ENCODE measurements around the gene EREG. TPM values are rescaled to one million over a fixed set of nuclear protein-coding genes. Genes with fewer than 3 reads are reported as not detected.

EREG gene
- total RNA-seq, 1 experiment from 2014 or later: 0.46 TPM

- Histone ChIP-seq H2AFZ (no peak overlapping the region), H3K36me3 (ENCODE audit: low read depth) (no peaks in the 10 kb centered on the region), H3K27me3 (ENCODE audit: insufficient read depth, low read depth) (no peaks in the 10 kb centered on the region), H3K27ac (no peak overlapping the region), H3K4me2 (no peak overlapping the region), H3K9me3 (ENCODE audit: insufficient read depth, low read depth) (no peaks in the 10 kb centered on the region), H3K4me1 (replicated peaks; ENCODE audit: insufficient read depth) (no peaks in the 10 kb centered on the region), H3K4me3 (no peak overlapping the region), H3F3A (ENCODE audit: insufficient read depth, low read depth) (no peaks in the 10 kb centered on the region), H3K9me2 (ENCODE audit: insufficient read depth) (no peaks in the 10 kb centered on the region), H4K20me1 (ENCODE audit: insufficient read depth) (no peaks in the 10 kb centered on the region), H3K79me2 (ENCODE audit: low read depth) (no peaks in the 10 kb centered on the region)
- ChIA-PET POLR2A (ENCODE audit: unreplicated experiment) (interaction anchor here (0.7 kb wide), 1 partner anchor 181 kb away, joined by 5 read pairs; no protein-coding TSS in a partner anchor), CTCF (no interaction called here)
- BruUV-seq (replicated peaks): no TSS peak
- intact Hi-C loops (cut with micrococcal nuclease; ENCODE audit: unreplicated experiment): no loop called here
- DNase-seq: no peak
- TF ChIP-seq CTCF (conservative IDR thresholded peaks at IDR 0.05) (no peak), EZH2 (IDR thresholded peaks at IDR 0.05; ENCODE audit: low read depth) (no peak)
Measured at GRCh38 chr4:74402692-74403456, 37.9 kb downstream of the EREG start.

GRCh38 chr4:74407891-74408290 lies 42.9 kb downstream of the EREG start:
- Histone ChIP-seq H3K4me1 (replicated peaks; ENCODE audit: insufficient read depth) (no peaks in the 10 kb centered on the region), H3K9me2 (ENCODE audit: insufficient read depth) (no peaks in the 10 kb centered on the region), H4K20me1 (ENCODE audit: insufficient read depth) (no peaks in the 10 kb centered on the region), H3K27ac (no peak overlapping the region), H3K36me3 (ENCODE audit: low read depth) (no peaks in the 10 kb centered on the region), H3K79me2 (ENCODE audit: low read depth) (no peaks in the 10 kb centered on the region), H3K27me3 (ENCODE audit: insufficient read depth, low read depth) (no peaks in the 10 kb centered on the region), H3K4me2 (no peak overlapping the region), H3K4me3 (no peak overlapping the region), H2AFZ (no peak overlapping the region), H3K9me3 (ENCODE audit: insufficient read depth, low read depth) (no peaks in the 10 kb centered on the region), H3F3A (ENCODE audit: insufficient read depth, low read depth) (no peaks in the 10 kb centered on the region)
- no TSS peak for BruUV-seq (replicated peaks)
- TF ChIP-seq EZH2 (IDR thresholded peaks at IDR 0.05; ENCODE audit: low read depth) (no peak), CTCF (conservative IDR thresholded peaks at IDR 0.05) (no peak)
- POLR2A ChIA-PET (ENCODE audit: unreplicated experiment): interaction anchor here (0.6 kb wide), 1 partner anchor 62 kb away, joined by 8 read pairs; no protein-coding TSS in a partner anchor
- CTCF ChIA-PET: no interaction called here
- DNase-seq: no peak
- intact Hi-C loops (cut with micrococcal nuclease; ENCODE audit: unreplicated experiment): no loop called here

GRCh38 chr4:74408639-74409038 lies 43.7 kb downstream of the EREG start:
- Histone ChIP-seq H3K4me3 (no peak overlapping the region), H3F3A (ENCODE audit: insufficient read depth, low read depth) (no peaks in the 10 kb centered on the region), H3K4me1 (replicated peaks; ENCODE audit: insufficient read depth) (no peaks in the 10 kb centered on the region), H3K79me2 (ENCODE audit: low read depth) (no peaks in the 10 kb centered on the region), H3K9me2 (ENCODE audit: insufficient read depth) (no peaks in the 10 kb centered on the region), H4K20me1 (ENCODE audit: insufficient read depth) (no peaks in the 10 kb centered on the region), H3K27ac (no peak overlapping the region), H3K27me3 (ENCODE audit: insufficient read depth, low read depth) (no peaks in the 10 kb centered on the region), H3K36me3 (ENCODE audit: low read depth) (no peaks in the 10 kb centered on the region), H2AFZ (no peak overlapping the region), H3K4me2 (no peak overlapping the region), H3K9me3 (ENCODE audit: insufficient read depth, low read depth) (no peaks in the 10 kb centered on the region)
- no TSS peak for BruUV-seq (replicated peaks)
- TF ChIP-seq EZH2 (IDR thresholded peaks at IDR 0.05; ENCODE audit: low read depth) (no peak), CTCF (conservative IDR thresholded peaks at IDR 0.05) (no peak)
- intact Hi-C loops (cut with micrococcal nuclease; ENCODE audit: unreplicated experiment): no loop called here
- CTCF ChIA-PET: no interaction called here
- no peak for DNase-seq
- POLR2A ChIA-PET (ENCODE audit: unreplicated experiment): no interaction called here

Measured in PC-9 (cell line).